HG03521 (cell line): ENCODE data around the gene ANKRD62.
A peak's percentile ranks its signal among the peaks of the same experiment; 100 is the strongest.
"Not testable (repeated sequence)": the region's sequence is repeated elsewhere in the genome, so short reads cannot be mapped to it uniquely, and the experiment has no call there.

Experiments used
- ATAC-seq: cut with Tn5 transposase; IDR thresholded peaks from one replicate; pipeline ENCODE4 v1.9.1; 2021; ENCODE audit warnings: mild to moderate bottlenecking, moderate library complexity; ENCODE audit not compliant: unreplicated experiment

The ANKRD62 gene

GRCh38 chr18:12065397-12065796, 28.2 kb upstream of the ANKRD62 start:
- no peak for ATAC-seq

GRCh38 chr18:12066910-12067511, 26.6 kb upstream of the ANKRD62 start:
- ATAC-seq = no peak

- no peak for ATAC-seq
Observed at GRCh38 chr18:12067671-12068070, 26.0 kb upstream of the ANKRD62 start.

- ATAC-seq = not testable (repeated sequence)
Observed at GRCh38 chr18:12068316-12068949, 25.2 kb upstream of the ANKRD62 start.

GRCh38 chr18:12068950-12069320, 24.7 kb upstream of the ANKRD62 start:
- no peak for ATAC-seq

GRCh38 chr18:12071066-12071465, 22.6 kb upstream of the ANKRD62 start:
- not testable (repeated sequence) for ATAC-seq

GRCh38 chr18:12072996-12073395, 20.6 kb upstream of the ANKRD62 start:
- ATAC-seq = no peak

- ATAC-seq = no peak
Observed at GRCh38 chr18:12074736-12075135, 18.9 kb upstream of the ANKRD62 start.

- peak; percentile 62 for ATAC-seq
Observed at GRCh38 chr18:12076424-12077140, 17.1 kb upstream of the ANKRD62 start.

- not testable (repeated sequence) for ATAC-seq
Observed at GRCh38 chr18:12077994-12078393, 15.6 kb upstream of the ANKRD62 start.

GRCh38 chr18:12079491-12080237, 14.0 kb upstream of the ANKRD62 start:
- no peak for ATAC-seq

GRCh38 chr18:12085136-12085535, 8.5 kb upstream of the ANKRD62 start:
- no peak for ATAC-seq

- no peak for ATAC-seq
Observed at GRCh38 chr18:12085786-12086185, 7.9 kb upstream of the ANKRD62 start.

- ATAC-seq = no peak
Observed at GRCh38 chr18:12086249-12086648, 7.4 kb upstream of the ANKRD62 start.

GRCh38 chr18:12086677-12087470, 6.8 kb upstream of the ANKRD62 start:
- no peak for ATAC-seq

GRCh38 chr18:12087471-12088025, 6.1 kb upstream of the ANKRD62 start:
- ATAC-seq = no peak

GRCh38 chr18:12088096-12088495, 5.5 kb upstream of the ANKRD62 start:
- no peak for ATAC-seq

GRCh38 chr18:12088731-12089375, 4.8 kb upstream of the ANKRD62 start:
- ATAC-seq = no peak

GRCh38 chr18:12091538-12092141, 2.0 kb upstream of the ANKRD62 start:
- ATAC-seq = no peak
